ENCODE measurements around the gene MTG2.

DNA sequence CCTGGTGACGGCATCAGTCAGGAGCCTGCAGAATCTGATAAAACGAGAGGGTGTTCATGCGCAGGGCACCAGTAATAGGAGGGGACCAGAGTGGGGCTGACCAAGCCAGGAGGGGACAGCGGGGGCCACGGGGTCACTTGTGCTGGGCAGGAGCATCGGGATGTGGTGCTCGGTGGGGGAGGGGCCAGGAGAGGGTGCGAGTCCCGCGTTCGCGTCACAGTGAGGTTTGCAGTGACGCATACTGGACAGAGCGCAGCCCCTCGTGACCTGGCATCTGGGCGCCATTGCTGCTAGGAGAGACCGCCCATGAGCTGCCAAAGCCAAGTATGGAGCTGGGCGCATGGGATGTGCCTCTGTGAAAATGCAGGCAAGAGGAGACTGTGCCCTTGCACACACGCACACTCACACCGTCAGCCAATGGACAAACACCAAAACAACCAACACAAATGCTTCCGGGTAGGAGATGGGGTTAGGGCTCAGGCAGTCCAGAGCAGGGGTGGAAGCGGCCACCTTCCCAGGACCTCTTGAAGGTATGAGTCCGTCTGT, 13.9 kb upstream of the MTG2 start:
- TF ChIP-seq, protein P1, sequence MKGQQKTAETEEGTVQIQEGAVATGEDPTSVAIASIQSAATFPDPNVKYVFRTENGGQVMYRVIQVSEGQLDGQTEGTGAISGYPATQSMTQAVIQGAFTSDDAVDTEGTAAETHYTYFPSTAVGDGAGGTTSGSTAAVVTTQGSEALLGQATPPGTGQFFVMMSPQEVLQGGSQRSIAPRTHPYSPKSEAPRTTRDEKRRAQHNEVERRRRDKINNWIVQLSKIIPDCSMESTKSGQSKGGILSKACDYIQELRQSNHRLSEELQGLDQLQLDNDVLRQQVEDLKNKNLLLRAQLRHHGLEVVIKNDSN (CRISPR knock-in tag; IDR thresholded peaks at IDR 0.05) = no peak
- TF ChIP-seq, protein P2, sequence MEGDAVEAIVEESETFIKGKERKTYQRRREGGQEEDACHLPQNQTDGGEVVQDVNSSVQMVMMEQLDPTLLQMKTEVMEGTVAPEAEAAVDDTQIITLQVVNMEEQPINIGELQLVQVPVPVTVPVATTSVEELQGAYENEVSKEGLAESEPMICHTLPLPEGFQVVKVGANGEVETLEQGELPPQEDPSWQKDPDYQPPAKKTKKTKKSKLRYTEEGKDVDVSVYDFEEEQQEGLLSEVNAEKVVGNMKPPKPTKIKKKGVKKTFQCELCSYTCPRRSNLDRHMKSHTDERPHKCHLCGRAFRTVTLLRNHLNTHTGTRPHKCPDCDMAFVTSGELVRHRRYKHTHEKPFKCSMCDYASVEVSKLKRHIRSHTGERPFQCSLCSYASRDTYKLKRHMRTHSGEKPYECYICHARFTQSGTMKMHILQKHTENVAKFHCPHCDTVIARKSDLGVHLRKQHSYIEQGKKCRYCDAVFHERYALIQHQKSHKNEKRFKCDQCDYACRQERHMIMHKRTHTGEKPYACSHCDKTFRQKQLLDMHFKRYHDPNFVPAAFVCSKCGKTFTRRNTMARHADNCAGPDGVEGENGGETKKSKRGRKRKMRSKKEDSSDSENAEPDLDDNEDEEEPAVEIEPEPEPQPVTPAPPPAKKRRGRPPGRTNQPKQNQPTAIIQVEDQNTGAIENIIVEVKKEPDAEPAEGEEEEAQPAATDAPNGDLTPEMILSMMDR (IDR thresholded peaks at IDR 0.05) = no peak
- no peak for TF ChIP-seq TP53 (CRISPR knock-in tag; IDR thresholded peaks at IDR 0.05)
- TF ChIP-seq MAX (CRISPR knock-in tag; IDR thresholded peaks at IDR 0.05) = no peak
- TF ChIP-seq TCF7 (CRISPR knock-in tag; IDR thresholded peaks at IDR 0.05; ENCODE audit: low read depth) = no peak
- TF ChIP-seq FOXP1 (CRISPR knock-in tag; IDR thresholded peaks at IDR 0.05; ENCODE audit: borderline replicate concordance) = no peak
- TF ChIP-seq MXD4 (CRISPR knock-in tag; IDR thresholded peaks at IDR 0.05; ENCODE audit: borderline replicate concordance) = no peak
- TF ChIP-seq, protein P3, sequence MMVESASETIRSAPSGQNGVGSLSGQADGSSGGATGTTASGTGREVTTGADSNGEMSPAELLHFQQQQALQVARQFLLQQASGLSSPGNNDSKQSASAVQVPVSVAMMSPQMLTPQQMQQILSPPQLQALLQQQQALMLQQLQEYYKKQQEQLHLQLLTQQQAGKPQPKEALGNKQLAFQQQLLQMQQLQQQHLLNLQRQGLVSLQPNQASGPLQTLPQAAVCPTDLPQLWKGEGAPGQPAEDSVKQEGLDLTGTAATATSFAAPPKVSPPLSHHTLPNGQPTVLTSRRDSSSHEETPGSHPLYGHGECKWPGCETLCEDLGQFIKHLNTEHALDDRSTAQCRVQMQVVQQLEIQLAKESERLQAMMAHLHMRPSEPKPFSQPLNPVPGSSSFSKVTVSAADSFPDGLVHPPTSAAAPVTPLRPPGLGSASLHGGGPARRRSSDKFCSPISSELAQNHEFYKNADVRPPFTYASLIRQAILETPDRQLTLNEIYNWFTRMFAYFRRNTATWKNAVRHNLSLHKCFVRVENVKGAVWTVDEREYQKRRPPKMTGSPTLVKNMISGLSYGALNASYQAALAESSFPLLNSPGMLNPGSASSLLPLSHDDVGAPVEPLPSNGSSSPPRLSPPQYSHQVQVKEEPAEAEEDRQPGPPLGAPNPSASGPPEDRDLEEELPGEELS (CRISPR knock-in tag; IDR thresholded peaks at IDR 0.05) = no peak
- no peak for TF ChIP-seq PRRX2 (CRISPR knock-in tag; IDR thresholded peaks at IDR 0.05)
- no peak for TF ChIP-seq FOXJ3 (CRISPR knock-in tag; IDR thresholded peaks at IDR 0.05; ENCODE audit: borderline replicate concordance)
- TF ChIP-seq ZNF281 (CRISPR knock-in tag; IDR thresholded peaks at IDR 0.05) = no peak
- TF ChIP-seq ARID4B (CRISPR knock-in tag; IDR thresholded peaks at IDR 0.05; ENCODE audit: borderline replicate concordance) = no peak
- no peak for TF ChIP-seq KAT7 (CRISPR knock-in tag; IDR thresholded peaks at IDR 0.05; ENCODE audit: borderline replicate concordance)
- TF ChIP-seq NFE2L1 (CRISPR knock-in tag; IDR thresholded peaks at IDR 0.05) = no peak

All from WTC11 (cell line).